Kidney epithelial cell (primary cell): ENCODE data around the gene SOX6. TPM values are rescaled to one million over a fixed set of nuclear protein-coding genes. Genes with fewer than 3 reads are reported as not detected.
"Not testable (repeated sequence)": the region's sequence is repeated elsewhere in the genome, so short reads cannot be mapped to it uniquely, and the experiment has no call there.

Experiments
- DNase-seq: peaks from one replicate; pipeline ENCODE4 v3.0.0-alpha.2; 2010; ENCODE audit warnings: low read depth
- H3K27me3 ChIP-seq: 2 replicates; pipeline ENCODE4 v1.6.0; 2011; ENCODE audit warnings: low read length; ENCODE audit not compliant: control insufficient read depth, insufficient read depth
- H3K36me3 ChIP-seq: 2 replicates; pipeline ENCODE4 v1.5.1; 2011; ENCODE audit warnings: low read length; ENCODE audit not compliant: control insufficient read depth, insufficient read depth
- H3K4me3 ChIP-seq: 2 replicates; pipeline ENCODE4 v1.5.1; 2011; ENCODE audit warnings: low read depth, mild to moderate bottlenecking, control low read depth, low read length
- total RNA-seq: library from RNA; depleted of rRNA; stranded (reverse); fragments of >200 nt; gene quantifications from 2 replicates; pipeline ENCODE4 v1.2.3, GENCODE V29; 2015
- TF ChIP-seq, protein P1 (sequence below): IDR thresholded peaks from 2 replicates; pipeline ENCODE4 v1.5.1; 2011; ENCODE audit warnings: mild to moderate bottlenecking, moderate library complexity, low read length, control low read depth, inconsistent platforms; ENCODE audit not compliant: insufficient read depth, poor library complexity, severe bottlenecking

SOX6 gene
- total RNA-seq, 1 donor from 2014 or later, result 2.7 TPM

DNA sequence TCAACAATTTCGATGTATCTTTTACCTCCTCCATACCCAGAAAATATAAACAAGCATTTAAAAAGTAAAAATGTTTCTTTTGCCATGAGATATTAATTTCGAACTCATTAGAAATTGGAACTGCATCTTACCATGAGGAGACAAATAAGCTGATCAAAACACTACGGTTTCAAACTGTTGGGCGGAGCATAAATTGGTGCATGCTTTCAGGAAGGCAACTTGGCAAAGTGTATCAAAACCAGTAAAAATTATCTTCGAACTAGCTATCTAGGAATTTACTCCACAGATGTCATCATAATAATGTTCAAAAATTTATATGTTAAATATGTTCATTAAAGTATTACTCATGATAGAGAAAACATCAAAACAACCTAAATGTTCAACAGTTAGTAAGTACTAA lies 21.4 kb upstream of the SOX6 start:
- DNase-seq, result no peak
- TF ChIP-seq, protein P1, sequence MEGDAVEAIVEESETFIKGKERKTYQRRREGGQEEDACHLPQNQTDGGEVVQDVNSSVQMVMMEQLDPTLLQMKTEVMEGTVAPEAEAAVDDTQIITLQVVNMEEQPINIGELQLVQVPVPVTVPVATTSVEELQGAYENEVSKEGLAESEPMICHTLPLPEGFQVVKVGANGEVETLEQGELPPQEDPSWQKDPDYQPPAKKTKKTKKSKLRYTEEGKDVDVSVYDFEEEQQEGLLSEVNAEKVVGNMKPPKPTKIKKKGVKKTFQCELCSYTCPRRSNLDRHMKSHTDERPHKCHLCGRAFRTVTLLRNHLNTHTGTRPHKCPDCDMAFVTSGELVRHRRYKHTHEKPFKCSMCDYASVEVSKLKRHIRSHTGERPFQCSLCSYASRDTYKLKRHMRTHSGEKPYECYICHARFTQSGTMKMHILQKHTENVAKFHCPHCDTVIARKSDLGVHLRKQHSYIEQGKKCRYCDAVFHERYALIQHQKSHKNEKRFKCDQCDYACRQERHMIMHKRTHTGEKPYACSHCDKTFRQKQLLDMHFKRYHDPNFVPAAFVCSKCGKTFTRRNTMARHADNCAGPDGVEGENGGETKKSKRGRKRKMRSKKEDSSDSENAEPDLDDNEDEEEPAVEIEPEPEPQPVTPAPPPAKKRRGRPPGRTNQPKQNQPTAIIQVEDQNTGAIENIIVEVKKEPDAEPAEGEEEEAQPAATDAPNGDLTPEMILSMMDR, result no peak
- no peaks in the 10 kb centered on the region for H3K27me3 ChIP-seq
- no peak overlapping the region for H3K4me3 ChIP-seq
- H3K36me3 ChIP-seq, result no peaks in the 10 kb centered on the region

DNA sequence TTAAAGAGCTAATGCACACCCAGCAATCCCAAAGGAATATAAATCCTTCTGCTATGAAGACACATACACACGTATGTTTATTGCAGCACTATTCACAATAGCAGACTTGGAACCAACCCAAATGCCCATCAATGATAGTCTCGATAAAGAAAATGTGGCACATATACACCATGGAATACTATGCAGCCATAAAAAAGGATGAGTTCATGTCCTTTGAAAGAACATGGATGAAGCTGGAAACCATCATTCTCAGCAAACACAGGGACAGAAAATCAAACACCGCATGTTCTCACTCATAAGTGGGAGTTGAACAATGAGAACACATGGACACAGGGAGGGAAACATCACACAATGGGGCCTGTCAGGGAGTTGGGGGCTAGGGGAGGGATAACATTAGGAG lies 19.3 kb upstream of the SOX6 start:
- not testable (repeated sequence) for H3K36me3 ChIP-seq, H3K27me3 ChIP-seq, DNase-seq, H3K4me3 ChIP-seq

DNA sequence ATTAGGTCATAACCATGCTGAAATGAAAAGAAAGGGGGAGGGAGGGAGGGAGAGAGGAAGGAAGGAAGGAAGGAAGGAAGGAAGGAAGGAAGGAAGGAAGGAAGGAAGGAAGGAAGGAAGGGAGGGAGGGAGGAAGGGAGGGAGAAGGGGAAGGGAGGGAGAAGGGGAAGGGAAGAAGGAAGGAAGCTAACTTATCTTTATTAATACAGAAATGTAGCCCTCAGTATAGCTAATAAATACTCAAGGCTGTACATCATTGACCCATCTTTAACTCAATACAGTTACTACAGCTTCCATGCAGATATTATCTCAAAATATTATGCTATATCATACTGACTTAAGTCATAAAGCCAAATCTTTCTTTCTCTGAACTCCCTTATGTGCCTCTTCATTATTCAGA lies 17.4 kb upstream of the SOX6 start:
- DNase-seq, result no peak
- Histone ChIP-seq H3K36me3 (no peaks in the 10 kb centered on the region), H3K4me3 (no peak overlapping the region), H3K27me3 (no peaks in the 10 kb centered on the region)
- TF ChIP-seq, protein P1, result no peak

DNA sequence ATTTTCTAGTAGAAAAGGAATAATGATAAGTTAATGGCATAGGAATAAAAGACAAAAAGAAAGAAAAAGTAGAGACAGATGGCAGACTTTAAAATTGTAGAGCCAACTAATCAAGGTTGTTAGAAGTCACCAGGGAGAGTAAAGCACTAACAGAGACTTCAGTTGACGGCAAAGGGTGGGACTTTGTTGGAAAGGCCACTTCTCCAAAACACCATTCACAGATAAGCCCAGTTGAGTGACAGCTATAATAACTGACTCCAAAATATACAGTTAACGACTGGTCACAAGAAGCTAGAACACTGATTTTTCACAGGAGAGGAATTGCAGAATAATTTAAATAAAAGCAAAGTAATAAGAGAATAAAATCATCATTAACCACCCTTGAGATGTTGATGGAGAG lies 16.0 kb upstream of the SOX6 start:
- H3K36me3 ChIP-seq, result no peaks in the 10 kb centered on the region
- no peak overlapping the region for H3K4me3 ChIP-seq
- TF ChIP-seq, protein P1, result no peak
- no peaks in the 10 kb centered on the region for H3K27me3 ChIP-seq
- DNase-seq, result no peak

DNA sequence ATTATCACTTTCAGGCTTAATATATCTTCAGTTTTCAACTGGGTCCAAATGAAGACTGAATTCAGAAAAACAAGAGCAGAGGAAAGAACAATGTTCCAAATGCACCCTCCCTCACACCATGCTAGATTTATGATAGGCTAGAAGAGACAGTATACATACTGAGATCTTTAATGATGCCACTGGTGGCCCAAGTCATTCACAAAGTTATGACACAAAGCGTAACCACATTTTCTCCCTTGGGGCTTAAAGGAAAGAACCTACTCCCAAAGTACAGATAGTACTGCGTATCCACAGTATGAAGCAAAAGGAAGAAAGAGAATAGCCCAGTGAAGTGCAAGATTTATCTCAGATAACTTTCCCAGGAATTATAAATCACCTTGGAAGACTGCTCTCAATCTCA lies 10.9 kb upstream of the SOX6 start:
- H3K27me3 ChIP-seq, result no peaks in the 10 kb centered on the region
- TF ChIP-seq, protein P1, result no peak

GRCh38 chr11:16365581-16366228 lies 9.4 kb upstream of the SOX6 start:
- DNase-seq, result no peak
- H3K4me3 ChIP-seq, result no peak overlapping the region
- H3K27me3 ChIP-seq, result no peaks in the 10 kb centered on the region
- TF ChIP-seq, protein P1, result no peak
- no peaks in the 10 kb centered on the region for H3K36me3 ChIP-seq

More for the DNA sequence above, 10.9 kb upstream of the SOX6 start:
- no peak for DNase-seq
- Histone ChIP-seq H3K36me3 (no peaks in the 10 kb centered on the region), H3K4me3 (no peak overlapping the region)
